HEK293 (cell line): ENCODE data around the gene CIRBP.
A peak's percentile ranks its signal among the peaks of the same experiment; 100 is the strongest.

Source experiments
- CTCF ChIA-PET: fragments of 350-600 bp; formaldehyde crosslinking; extraction: SDS; loops from one replicate; lab custom pipeline; 2021; ENCODE audit warnings: antibody characterized with exemption; lab: Yijun Ruan, JAX
- POLR2A ChIA-PET: fragments of 300-600 bp; formaldehyde crosslinking; extraction: SDS; loops from one replicate; lab custom pipeline; 2020; ENCODE audit warnings: antibody characterized with exemption, inconsistent platforms; lab: Yijun Ruan, JAX
- H3K27ac ChIP-seq: fragments of 200-500 bp; sonication (Bioruptor generic); 2 replicates; pipeline ENCODE4 v1.5.1; 2014; ENCODE audit warnings: low read depth, low read length, control low read depth, inconsistent platforms; ENCODE audit errors: extremely low read depth
- H3K36me3 ChIP-seq, 2 experiments: fragments of 200-500 bp in 1 of 2; sonication (Bioruptor generic) in 1 of 2; 1 replicate in 1 of 2; 2 replicates in 1 of 2; pipeline ENCODE4 v1.5.1; 2014 to 2017; ENCODE audit warnings: inconsistent platforms in 2 of 2, low read length in 2 of 2; ENCODE audit not compliant: control insufficient read depth in 2 of 2, insufficient read depth in 1 of 2
- H3K4me1 ChIP-seq: fragments of 200-500 bp; sonication (Bioruptor generic); 2 replicates; pipeline ENCODE4 v1.5.1; 2014; ENCODE audit warnings: mild to moderate bottlenecking, low read length, inconsistent platforms; ENCODE audit not compliant: control insufficient read depth, insufficient read depth
- H3K4me3 ChIP-seq: 2 replicates; pipeline ENCODE4 v1.5.1; 2011; ENCODE audit warnings: low read depth, mild to moderate bottlenecking, control low read depth, low read length, moderate library complexity
- H3K9me3 ChIP-seq: fragments of 200-500 bp; sonication (Bioruptor generic); 2 replicates; pipeline ENCODE4 v1.5.1; 2014; ENCODE audit warnings: low read depth, low read length, inconsistent platforms; ENCODE audit not compliant: control insufficient read depth, insufficient read depth
- GLI4 ChIP-seq: fragments of 450-650 bp; formaldehyde crosslinking; IDR thresholded peaks from 2 replicates; pipeline ENCODE4 v1.5.1; 2016; ENCODE audit warnings: missing biosample characterization, missing genetic modification characterization
- GLIS1 ChIP-seq: fragments of 450-650 bp; formaldehyde crosslinking; IDR thresholded peaks from 2 replicates; pipeline ENCODE4 v1.5.1; 2016; ENCODE audit warnings: missing biosample characterization, missing genetic modification characterization
- IKZF3 ChIP-seq: fragments of 450-650 bp; IDR thresholded peaks from 2 replicates; pipeline ENCODE4 v1.5.0; 2018; ENCODE audit warnings: missing biosample characterization, mild to moderate bottlenecking, missing genetic modification characterization, moderate library complexity
- INSM2 ChIP-seq: fragments of 450-650 bp; formaldehyde crosslinking; IDR thresholded peaks from 2 replicates; pipeline ENCODE4 v1.5.1; 2016; ENCODE audit warnings: missing biosample characterization, missing genetic modification characterization
- KLF10 ChIP-seq: fragments of 450-650 bp; IDR thresholded peaks from 2 replicates; pipeline ENCODE4 v1.5.1; 2018; ENCODE audit warnings: missing biosample characterization, mild to moderate bottlenecking, missing genetic modification characterization
- KLF8 ChIP-seq: fragments of 450-650 bp; formaldehyde crosslinking; IDR thresholded peaks from 2 replicates; pipeline ENCODE4 v1.5.1; 2016; ENCODE audit warnings: missing biosample characterization, missing genetic modification characterization
- PRDM2 ChIP-seq: fragments of 450-650 bp; formaldehyde crosslinking; IDR thresholded peaks from 2 replicates; pipeline ENCODE4 v1.5.1; 2016; ENCODE audit warnings: missing biosample characterization, missing genetic modification characterization, borderline replicate concordance
- ZBTB7A ChIP-seq: fragments of 450-650 bp; formaldehyde crosslinking; IDR thresholded peaks from 2 replicates; pipeline ENCODE4 v1.5.1; 2016; ENCODE audit warnings: low read depth, missing biosample characterization, missing genetic modification characterization
- ZIC2 ChIP-seq: fragments of 450-650 bp; formaldehyde crosslinking; IDR thresholded peaks from 2 replicates; pipeline ENCODE4 v1.5.1; 2016; ENCODE audit warnings: missing biosample characterization, missing genetic modification characterization
- ZNF155 ChIP-seq: fragments of 450-650 bp; formaldehyde crosslinking; IDR thresholded peaks from 2 replicates; pipeline ENCODE4 v1.5.1; 2016; ENCODE audit warnings: missing biosample characterization, missing genetic modification characterization
- ZNF214 ChIP-seq: fragments of 450-650 bp; formaldehyde crosslinking; IDR thresholded peaks from 2 replicates; pipeline ENCODE4 v1.5.1; 2017; ENCODE audit warnings: missing biosample characterization, mild to moderate bottlenecking, missing genetic modification characterization, borderline replicate concordance
- ZNF292 ChIP-seq: fragments of 450-650 bp; formaldehyde crosslinking; IDR thresholded peaks from 2 replicates; pipeline ENCODE4 v1.5.1; 2016; ENCODE audit warnings: low read depth, missing biosample characterization, missing genetic modification characterization, borderline replicate concordance
- ZNF423 ChIP-seq: fragments of 450-650 bp; formaldehyde crosslinking; IDR thresholded peaks from 2 replicates; pipeline ENCODE4 v1.5.1; 2016; ENCODE audit warnings: missing biosample characterization, missing genetic modification characterization
- ZNF548 ChIP-seq: fragments of 450-650 bp; formaldehyde crosslinking; IDR thresholded peaks from 2 replicates; pipeline ENCODE4 v1.5.1; 2016; ENCODE audit warnings: missing biosample characterization, missing genetic modification characterization
- ZNF785 ChIP-seq: fragments of 450-650 bp; formaldehyde crosslinking; IDR thresholded peaks from 2 replicates; pipeline ENCODE4 v1.5.1; 2016; ENCODE audit warnings: missing biosample characterization, missing genetic modification characterization
- ZSCAN5A ChIP-seq: fragments of 450-650 bp; formaldehyde crosslinking; IDR thresholded peaks from 2 replicates; pipeline ENCODE4 v1.5.1; 2016; ENCODE audit warnings: missing biosample characterization, missing genetic modification characterization
- ZXDB ChIP-seq: fragments of 450-650 bp; formaldehyde crosslinking; IDR thresholded peaks from 2 replicates; pipeline ENCODE4 v1.5.1; 2016; ENCODE audit warnings: missing biosample characterization, missing genetic modification characterization

Gene CIRBP

GRCh38 chr19:1264801-1265614 lies 4.1 kb upstream of the CIRBP start (continued):
- TF ChIP-seq ZNF292 (tag by site-specific recombination) (no peak), ZNF548 (tag by site-specific recombination) (no peak)

GRCh38 chr19:1265615-1266128 lies 3.5 kb upstream of the CIRBP start:
- Histone ChIP-seq H3K4me3 (peak overlapping the region; percentile 0), H3K36me3 (peaks cover 3 to 9% of the 10 kb centered on the region in 2 experiments; a peak in 2 of 3 replicates), H3K4me1 (peaks cover 25% of the 10 kb centered on the region), H3K9me3 (no peaks in the 10 kb centered on the region), H3K27ac (peak overlapping the region; percentile 61; the same call in 1 of the 2 replicates)
- CTCF ChIA-PET: interaction anchor here (0.6 to 11.3 kb wide), 9 partner anchors 10 to 206 kb away, joined by 3 to 299 read pairs (median 4); no protein-coding TSS in a partner anchor
- TF ChIP-seq ZIC2 (tag by site-specific recombination) (peak; percentile 81), ZNF155 (tag by site-specific recombination) (no peak), PRDM2 (tag by site-specific recombination) (0 out of 2 replicates have a peak, but pooled peaks have one; percentile 91), GLI4 (tag by site-specific recombination) (0 out of 2 replicates have a peak, but pooled peaks have one; percentile 26), ZSCAN5A (tag by site-specific recombination) (no peak), IKZF3 (tag by site-specific recombination) (peak; percentile 58), ZNF423 (tag by site-specific recombination) (peak; percentile 67; the same call in 1 of the 2 replicates), GLIS1 (tag by site-specific recombination) (peak; percentile 63; the same call in 1 of the 2 replicates), ZNF214 (no peak), ZNF785 (tag by site-specific recombination) (peak; percentile 24; the same call in 1 of the 2 replicates), KLF10 (tag by site-specific recombination) (peak; percentile 10; the same call in 1 of the 2 replicates), INSM2 (tag by site-specific recombination) (peak; percentile 17; the same call in 1 of the 2 replicates), ZXDB (tag by site-specific recombination) (no peak), ZBTB7A (tag by site-specific recombination) (0 out of 2 replicates have a peak, but pooled peaks have one; percentile 12), KLF8 (no peak)
- POLR2A ChIA-PET: interaction anchor here (0.6 to 7.7 kb wide), 7 partner anchors 9 to 42 kb away, joined by 3 to 407 read pairs (median 9); partner anchors contain the start of genes ATP5F1D and FAM174C
